NK-92 (cell line): ENCODE measurements around the gene DLGAP1.

ENCODE experiments used
- DNase-seq: peaks from one replicate; lab custom pipeline; 2025; ENCODE audit not compliant: unreplicated experiment; lab: John Stamatoyannopoulos, UW

DLGAP1 gene

GRCh38 chr18:3526421-3527354 lies 928.4 kb downstream of the DLGAP1 start:
- DNase-seq: no peak

- DNase-seq: no peak
Observed at GRCh38 chr18:3525870-3526420, 929.2 kb downstream of the DLGAP1 start.

GRCh38 chr18:3524706-3525105 lies 930.4 kb downstream of the DLGAP1 start:
- DNase-seq: no peak

GRCh38 chr18:3520230-3521085 lies 934.6 kb downstream of the DLGAP1 start:
- no peak for DNase-seq

- DNase-seq: no peak
Observed at GRCh38 chr18:3514312-3515216, 940.5 kb downstream of the DLGAP1 start.

- DNase-seq: no peak
Observed at GRCh38 chr18:3513481-3513880, 941.6 kb downstream of the DLGAP1 start.

- no peak for DNase-seq
Observed at GRCh38 chr18:3511980-3512379, 943.1 kb downstream of the DLGAP1 start.

GRCh38 chr18:3510896-3511295 lies 944.2 kb downstream of the DLGAP1 start:
- DNase-seq: no peak

- no peak for DNase-seq
Observed at GRCh38 chr18:3510024-3510423, 945.1 kb downstream of the DLGAP1 start.

- no peak for DNase-seq
Observed at GRCh38 chr18:3508576-3509549, 946.2 kb downstream of the DLGAP1 start.

- no peak for DNase-seq
Observed at GRCh38 chr18:3504637-3505036, 950.5 kb downstream of the DLGAP1 start.

- no peak for DNase-seq
Observed at GRCh38 chr18:3502650-3503049, 952.5 kb downstream of the DLGAP1 start.

- no peak for DNase-seq
Observed at GRCh38 chr18:3500016-3500415, 955.1 kb downstream of the DLGAP1 start.

GRCh38 chr18:3499501-3499900 lies 955.6 kb downstream of the DLGAP1 start:
- DNase-seq: no peak

GRCh38 chr18:3498698-3499471 lies 956.2 kb downstream of the DLGAP1 start:
- no peak for DNase-seq

- no peak for DNase-seq
Observed at GRCh38 chr18:3495691-3496430, 959.2 kb downstream of the DLGAP1 start.

GRCh38 chr18:3494569-3494968 lies 960.5 kb downstream of the DLGAP1 start:
- no peak for DNase-seq

GRCh38 chr18:3494245-3494526 lies 960.9 kb downstream of the DLGAP1 start:
- no peak for DNase-seq
